Mesenteric fat pad (tissue), 1 donor: ENCODE measurements around the gene RGS9. TPM values are rescaled to one million over a fixed set of nuclear protein-coding genes. Genes with fewer than 3 reads are reported as not detected.
"Not testable (repeated sequence)": the region's sequence is repeated elsewhere in the genome, so short reads cannot be mapped to it uniquely, and the experiment has no call there.

ENCODE experiments used
- DNase-seq: peaks from one replicate; pipeline ENCODE4 v3.0.0-alpha.2; 2020; ENCODE audit warnings: low spot score
- total RNA-seq: library from RNA; stranded (reverse); fragmentation: NEBNext Ultra II Directional; extraction: Animal tissue kit (Norgen Biotek cat#: 25700); gene quantifications from one replicate; pipeline ENCODE4 v1.2.1, GENCODE V29; 2021
- donor health status: DM: yes; HTN: yes; CAD: no.

The RGS9 gene
- total RNA-seq, 1 donor from 2014 or later, result 3.2 TPM

GRCh38 chr17:65155622-65156021, 18.5 kb downstream of the RGS9 start:
- no peak for DNase-seq

GRCh38 chr17:65156185-65156834, 19.1 kb downstream of the RGS9 start:
- no peak for DNase-seq

GRCh38 chr17:65156835-65157565, 19.8 kb downstream of the RGS9 start:
- DNase-seq, result no peak

- DNase-seq, result no peak
Measured at GRCh38 chr17:65158041-65158440, 20.9 kb downstream of the RGS9 start.

GRCh38 chr17:65158622-65159021, 21.5 kb downstream of the RGS9 start:
- no peak for DNase-seq

GRCh38 chr17:65160516-65160915, 23.3 kb downstream of the RGS9 start:
- DNase-seq, result no peak

GRCh38 chr17:65163990-65164495, 26.9 kb downstream of the RGS9 start:
- DNase-seq, result no peak

GRCh38 chr17:65166787-65167186, 29.6 kb downstream of the RGS9 start:
- DNase-seq, result no peak

- no peak for DNase-seq
Measured at GRCh38 chr17:65167566-65167965, 30.4 kb downstream of the RGS9 start.

- DNase-seq, result no peak
Measured at GRCh38 chr17:65169691-65170090, 32.5 kb downstream of the RGS9 start.

GRCh38 chr17:65170839-65171238, 33.7 kb downstream of the RGS9 start:
- no peak for DNase-seq

- DNase-seq, result no peak
Measured at GRCh38 chr17:65171752-65172151, 34.6 kb downstream of the RGS9 start.

- no peak for DNase-seq
Measured at GRCh38 chr17:65172496-65173136, 35.4 kb downstream of the RGS9 start.

- DNase-seq, result no peak
Measured at GRCh38 chr17:65173284-65173793, 36.2 kb downstream of the RGS9 start.

- DNase-seq, result no peak
Measured at GRCh38 chr17:65173976-65174683, 37.0 kb downstream of the RGS9 start.

- DNase-seq, result no peak
Measured at GRCh38 chr17:65174974-65175373, 37.8 kb downstream of the RGS9 start.

GRCh38 chr17:65175952-65176351, 38.8 kb downstream of the RGS9 start:
- no peak for DNase-seq

- no peak for DNase-seq
Measured at GRCh38 chr17:65176646-65177409, 39.7 kb downstream of the RGS9 start.

- DNase-seq, result no peak
Measured at GRCh38 chr17:65177901-65178300, 40.7 kb downstream of the RGS9 start.

GRCh38 chr17:65180276-65180675, 43.1 kb downstream of the RGS9 start:
- not testable (repeated sequence) for DNase-seq
